ENCODE data around the gene PRR15.

The PRR15 gene

DNA sequence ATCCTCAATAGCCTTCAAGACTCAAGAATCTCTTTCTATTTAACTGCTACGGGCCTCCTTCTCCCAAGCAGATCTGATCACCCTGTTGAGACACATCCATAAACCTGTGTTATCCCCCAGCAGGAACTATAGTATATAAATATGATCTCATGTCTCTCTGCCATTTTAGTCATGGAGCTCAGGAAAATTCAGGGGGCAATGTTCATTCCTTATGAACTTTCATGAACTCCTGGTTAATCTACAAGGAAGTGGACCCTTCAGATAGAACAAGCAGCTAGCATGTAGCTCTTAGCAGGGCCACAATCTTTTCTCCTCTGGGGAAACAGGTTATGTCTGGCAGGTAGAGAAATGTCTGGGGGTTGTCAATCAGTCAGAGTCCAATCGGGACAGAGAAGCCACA lies 8.9 kb downstream of the PRR15 start:
- no peak for DNase-seq

- DNase-seq, result no peak
Measured at GRCh38 chr7:29573567-29573966, 9.9 kb downstream of the PRR15 start.

DNA sequence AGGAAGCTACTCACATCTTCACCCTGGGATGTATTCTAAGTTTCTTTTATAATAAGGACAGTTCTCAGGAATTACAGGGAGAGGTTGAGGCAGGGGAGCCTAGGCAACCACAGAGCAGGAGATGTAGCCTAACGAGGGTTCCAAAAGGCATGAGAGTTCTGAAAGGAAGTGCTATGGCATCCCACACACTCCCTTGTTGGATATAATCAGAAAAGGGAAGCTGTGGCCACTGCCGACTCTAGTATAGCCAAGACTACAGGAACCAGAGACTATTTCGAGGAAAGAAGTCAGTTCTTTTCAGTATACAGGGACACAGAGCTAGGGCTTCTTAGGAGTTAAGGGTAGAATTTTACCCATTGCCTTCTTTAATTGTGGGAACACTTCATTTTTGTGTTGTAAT lies 11.0 kb downstream of the PRR15 start:
- no peak for DNase-seq

- no peak for DNase-seq
Measured at GRCh38 chr7:29587195-29587808, 23.7 kb downstream of the PRR15 start.

- DNase-seq, result no peak
Measured at GRCh38 chr7:29588212-29588611, 24.6 kb downstream of the PRR15 start.

DNA sequence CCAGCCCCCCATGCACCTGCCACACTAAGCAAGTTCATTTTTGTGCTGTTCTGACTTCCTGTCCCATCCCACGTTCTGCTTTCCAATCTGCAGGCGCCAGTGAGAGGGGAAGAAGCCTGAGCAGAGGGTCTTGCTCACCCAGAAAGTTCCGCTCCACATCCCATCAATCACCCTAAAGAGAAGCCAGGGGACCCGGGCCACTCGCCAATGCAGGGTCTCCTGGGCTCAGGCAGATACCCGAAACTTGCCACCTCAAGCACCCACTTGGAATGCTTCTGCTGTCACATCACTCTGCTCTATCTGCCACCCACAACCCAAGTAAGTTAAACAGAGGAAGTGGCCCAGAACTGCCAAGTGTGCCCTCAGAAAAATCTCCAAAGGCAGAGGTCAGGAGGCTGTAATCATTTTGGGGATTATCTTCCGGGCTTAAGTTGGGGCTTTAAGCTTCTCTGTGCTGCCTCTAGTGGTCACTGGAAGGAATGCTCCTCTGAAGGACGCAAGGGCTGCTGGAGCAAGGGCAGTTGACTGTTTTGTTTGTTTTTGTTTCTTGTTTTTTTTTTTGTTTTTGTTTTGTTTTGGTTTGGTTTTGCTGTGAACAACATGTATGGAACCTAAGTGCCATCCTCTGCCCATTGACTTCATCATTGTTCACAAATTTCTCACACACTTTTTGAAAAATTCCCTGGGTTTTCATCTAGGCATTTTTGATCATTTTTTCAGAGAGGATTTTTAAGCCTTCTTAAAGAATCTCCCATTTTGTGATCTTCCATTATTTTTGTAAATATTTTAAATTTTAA lies 25.5 kb downstream of the PRR15 start:
- DNase-seq, result no peak

- DNase-seq, result no peak
Measured at GRCh38 chr7:29592866-29593265, 29.2 kb downstream of the PRR15 start.

- no peak for DNase-seq
Measured at GRCh38 chr7:29593459-29593858, 29.8 kb downstream of the PRR15 start.

DNA sequence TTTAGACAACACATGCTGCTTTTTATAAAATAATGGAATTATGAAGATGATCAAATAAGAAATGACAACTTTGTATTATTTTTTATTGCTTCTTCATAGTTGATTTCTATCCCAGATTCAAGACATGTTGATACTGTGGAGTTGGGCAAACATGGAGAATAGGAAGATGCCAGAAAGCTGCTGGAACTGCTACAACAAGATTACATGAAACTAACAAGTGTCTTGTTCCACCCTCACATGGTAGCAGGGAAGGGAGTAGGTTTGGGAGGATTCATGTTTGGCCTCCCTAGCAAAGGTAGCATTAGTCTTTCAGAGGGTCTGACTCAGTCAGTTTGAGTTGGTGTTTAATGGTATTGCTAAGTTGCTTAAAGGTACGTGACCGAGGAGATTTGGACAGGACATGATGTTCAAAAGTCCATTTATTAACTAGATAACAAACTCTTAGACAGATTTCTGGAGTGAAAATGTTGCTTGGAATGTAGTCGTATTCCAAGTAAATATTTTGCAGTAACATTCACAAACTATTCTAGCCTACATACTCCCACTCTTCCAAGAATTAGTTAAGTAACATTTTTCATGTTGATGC lies 33.1 kb downstream of the PRR15 start:
- DNase-seq, result no peak

DNA sequence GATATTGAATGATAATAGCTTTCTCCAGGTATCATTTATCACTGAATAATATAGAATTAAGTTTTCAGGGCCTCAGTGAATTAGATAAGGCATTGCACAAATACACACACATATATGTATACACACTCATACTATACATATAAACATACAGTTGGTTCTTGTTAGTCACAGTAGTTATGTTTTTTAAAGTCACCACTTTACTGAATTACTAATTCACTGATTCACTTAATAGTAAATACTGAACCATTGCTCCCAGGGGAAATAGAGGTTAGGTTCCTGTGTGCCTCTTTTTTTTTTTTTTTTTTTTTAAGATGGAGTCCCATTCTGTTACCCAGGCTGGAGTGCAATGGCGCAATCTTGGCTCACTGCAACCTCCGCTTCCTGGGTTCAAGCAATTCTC lies 33.6 kb downstream of the PRR15 start:
- no peak for DNase-seq

- DNase-seq, result no peak
Measured at GRCh38 chr7:29598137-29598536, 34.5 kb downstream of the PRR15 start.

DNA sequence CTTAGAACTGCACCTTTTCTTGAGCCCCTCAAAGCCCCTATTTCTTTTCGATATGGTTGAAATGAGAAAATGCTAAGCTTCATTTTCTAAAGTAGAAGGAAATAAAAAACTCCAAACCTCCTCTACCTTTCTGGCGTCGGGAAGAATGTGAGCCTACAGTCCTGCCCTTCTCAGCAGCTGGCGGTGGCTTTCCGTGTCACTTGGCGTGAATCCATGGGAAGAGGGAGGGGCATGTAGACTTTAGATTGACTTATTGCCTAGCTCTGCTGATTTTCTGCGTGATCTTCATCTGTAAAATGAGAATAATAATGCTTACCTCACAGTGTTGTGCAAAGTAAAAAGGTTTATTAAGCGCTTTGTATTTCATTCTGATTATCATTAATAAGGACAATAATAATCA lies 35.0 kb downstream of the PRR15 start:
- DNase-seq, result no peak

- no peak for DNase-seq
Measured at GRCh38 chr7:29599026-29599425, 35.4 kb downstream of the PRR15 start.

- no peak for DNase-seq
Measured at GRCh38 chr7:29600661-29601060, 37.0 kb downstream of the PRR15 start.

DNA sequence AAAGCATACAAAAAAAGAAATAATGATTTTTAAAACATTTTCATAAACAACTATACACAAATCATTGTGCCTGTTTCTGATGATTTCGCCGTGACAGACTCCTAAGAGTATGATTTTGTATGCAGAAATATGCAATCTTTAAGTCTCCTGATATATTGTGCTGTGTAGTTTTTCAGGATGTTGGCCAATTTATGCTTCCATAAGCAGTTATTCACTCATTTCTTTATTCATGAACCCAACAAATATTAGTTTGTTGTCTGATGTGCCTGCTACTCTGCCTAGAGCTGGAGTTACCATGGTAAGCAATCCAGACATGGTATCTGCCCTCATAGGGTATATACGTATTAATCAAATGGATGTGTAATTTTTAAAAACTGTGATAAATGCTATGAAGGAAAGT lies 40.4 kb downstream of the PRR15 start:
- no peak for DNase-seq

GRCh38 chr7:29604702-29605101 lies 41.1 kb downstream of the PRR15 start:
- no peak for DNase-seq

DNA sequence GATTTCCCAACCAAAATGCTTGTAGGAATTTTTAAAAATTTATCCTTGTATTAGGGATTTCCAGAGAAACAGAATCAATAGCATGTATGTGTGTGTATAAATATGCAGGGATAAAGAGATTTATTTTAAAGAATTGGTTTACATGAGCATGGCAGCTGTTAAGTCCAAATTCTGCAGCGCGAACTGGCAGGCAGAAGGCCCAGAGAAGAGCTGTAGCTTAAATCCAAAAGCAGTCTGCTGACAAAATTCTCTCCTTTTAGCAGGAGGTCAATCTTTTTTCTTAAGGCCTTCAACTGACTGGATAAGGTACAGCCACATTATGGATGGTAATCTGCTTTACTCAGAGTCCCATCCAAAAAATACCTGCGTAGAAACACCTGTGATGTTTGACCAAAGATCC lies 42.0 kb downstream of the PRR15 start:
- DNase-seq, result no peak

GRCh38 chr7:29606287-29606721 lies 42.7 kb downstream of the PRR15 start:
- DNase-seq, result no peak

DNA sequence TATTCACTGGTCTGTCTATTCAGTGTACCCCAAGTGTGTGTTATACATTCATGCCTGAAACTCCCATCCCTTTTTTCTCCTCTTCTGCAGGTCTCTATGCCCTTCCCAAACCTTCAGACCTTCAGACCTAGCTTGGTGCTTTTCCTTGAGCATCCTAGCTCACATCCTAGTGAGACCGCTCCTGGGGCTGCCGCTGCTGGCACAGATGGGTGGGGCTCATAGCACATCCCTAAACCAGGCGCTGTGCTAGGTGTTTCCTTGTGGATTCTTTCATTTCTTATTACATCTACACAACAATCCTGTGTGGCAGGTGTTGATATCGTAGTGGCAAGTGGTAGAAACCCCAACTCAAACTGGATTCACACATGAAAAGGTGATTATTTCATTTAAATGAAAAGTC lies 43.2 kb downstream of the PRR15 start:
- DNase-seq, result no peak

- no peak for DNase-seq
Measured at GRCh38 chr7:29607259-29607658, 43.6 kb downstream of the PRR15 start.

DNA sequence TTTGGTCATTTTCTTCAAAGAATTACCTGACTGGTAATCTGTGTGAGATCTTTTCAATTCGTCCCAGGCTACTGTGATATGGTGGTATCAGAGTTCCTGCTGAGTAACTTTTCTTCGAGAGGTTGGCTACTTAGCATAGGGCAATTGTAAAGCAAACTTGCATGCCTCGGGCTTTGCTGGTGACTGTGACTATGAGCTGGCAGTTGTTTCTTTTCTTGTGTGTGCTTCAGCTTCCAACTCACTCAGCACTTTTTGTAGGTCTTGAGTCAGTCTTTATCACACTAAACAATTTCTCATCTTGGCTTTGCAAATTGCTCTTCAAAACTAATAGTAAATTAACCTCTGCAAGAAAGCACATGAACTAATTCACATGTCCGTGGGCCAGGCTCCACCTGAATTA lies 44.3 kb downstream of the PRR15 start:
- no peak for DNase-seq

- DNase-seq, result no peak
Measured at GRCh38 chr7:29609162-29610037, 45.8 kb downstream of the PRR15 start.

- DNase-seq, result no peak
Measured at GRCh38 chr7:29610086-29610485, 46.5 kb downstream of the PRR15 start.

All from GF-D8 (cell line).